GM12892 (cell line): ENCODE results near the gene RNASE3.

Source experiments
- DNase-seq: peaks from one replicate; pipeline ENCODE4 v3.0.0; 2011; ENCODE audit not compliant: insufficient read length
- FAIRE-seq: peaks from 2 replicates; lab custom pipeline; 2011; peaks lifted over from hg19 to GRCh38; lab: Jason Lieb, UNC
- POLR2A ChIP-seq: IDR thresholded peaks from 2 replicates; pipeline ENCODE4 v1.6.1; 2011; ENCODE audit warnings: low read depth, low read length, control low read depth
- POLR2AphosphoS5 ChIP-seq: IDR thresholded peaks from 2 replicates; pipeline ENCODE4 v1.6.1; 2011; ENCODE audit warnings: low read depth, low read length, control low read depth
- TAF1 ChIP-seq: IDR thresholded peaks from 2 replicates; pipeline ENCODE4 v1.6.1; 2011; ENCODE audit warnings: low read depth, mild to moderate bottlenecking, control low read depth, low read length, borderline replicate concordance

RNASE3 gene

GRCh38 chr14:20934148-20934762 is 43.1 kb downstream of the RNASE3 start:
- TF ChIP-seq TAF1, result no peak
- TF ChIP-seq POLR2AphosphoS5, result no peak
- TF ChIP-seq POLR2A, result no peak
- FAIRE-seq (no peak), DNase-seq (peak; percentile 19)

- no peak for TF ChIP-seq POLR2A
- TF ChIP-seq POLR2AphosphoS5, result no peak
- TF ChIP-seq TAF1, result no peak
- DNase-seq (no peak), FAIRE-seq (no peak)
Measured at GRCh38 chr14:20935303-20935984, 44.3 kb downstream of the RNASE3 start.
